ENCODE measurements around the gene HOXC13. TPM values are rescaled to one million over a fixed set of nuclear protein-coding genes. Genes with fewer than 3 reads are reported as not detected.

Gene HOXC13
- total RNA-seq, 4 donors from 2014 or later, result not detected

GRCh38 chr12:53964315-53964713 is 25.7 kb downstream of the HOXC13 start:
- TF ChIP-seq CTCF (IDR thresholded peaks at IDR 0.05) (no peak), POLR2A (IDR thresholded peaks at IDR 0.05) (no peak)
- H3K4me1 ChIP-seq, result peaks cover 0 to 15% (median 4%) of the 10 kb centered on the region in 4 donors
- H3K36me3 ChIP-seq, result no peaks in the 10 kb centered on the region
- peaks cover 0 to 94% of the 10 kb centered on the region in 2 donors for H3K27me3 ChIP-seq
- no peak overlapping the region for H3K27ac ChIP-seq
- no peak overlapping the region for H3K4me3 ChIP-seq
- peaks cover 0 to 4% (median 0%) of the 10 kb centered on the region in 4 donors for H3K9me3 ChIP-seq
- DNase-seq, result no peak

- Histone ChIP-seq H3K27me3 (peaks cover 0 to 92% of the 10 kb centered on the region in 2 donors), H3K9me3 (peaks cover 0 to 4% (median 0%) of the 10 kb centered on the region in 4 donors), H3K36me3 (no peaks in the 10 kb centered on the region), H3K4me1 (peaks cover 0 to 15% (median 4%) of the 10 kb centered on the region in 4 donors), H3K27ac (no peak overlapping the region), H3K4me3 (no peak overlapping the region)
- TF ChIP-seq POLR2A (IDR thresholded peaks at IDR 0.05) (no peak), CTCF (IDR thresholded peaks at IDR 0.05) (no peak)
- no peak for DNase-seq
Observed at GRCh38 chr12:53965281-53966084, 26.9 kb downstream of the HOXC13 start.

GRCh38 chr12:53966085-53966384 is 27.4 kb downstream of the HOXC13 start:
- Histone ChIP-seq H3K4me3 (no peak overlapping the region), H3K9me3 (no peaks in the 10 kb centered on the region), H3K36me3 (no peaks in the 10 kb centered on the region), H3K4me1 (peaks cover 0 to 12% (median 4%) of the 10 kb centered on the region in 4 donors), H3K27ac (no peak overlapping the region), H3K27me3 (peaks cover 0 to 90% of the 10 kb centered on the region in 2 donors)
- DNase-seq, result no peak
- TF ChIP-seq CTCF (IDR thresholded peaks at IDR 0.05) (no peak), POLR2A (IDR thresholded peaks at IDR 0.05) (no peak)

- Histone ChIP-seq H3K36me3 (no peaks in the 10 kb centered on the region), H3K27ac (no peak overlapping the region), H3K4me1 (peaks cover 0 to 7% (median 4%) of the 10 kb centered on the region in 4 donors), H3K27me3 (peaks cover 0 to 86% of the 10 kb centered on the region in 2 donors), H3K4me3 (no peak overlapping the region), H3K9me3 (no peaks in the 10 kb centered on the region)
- TF ChIP-seq POLR2A (IDR thresholded peaks at IDR 0.05), result no peak
- no peak for TF ChIP-seq CTCF (IDR thresholded peaks at IDR 0.05)
- DNase-seq, result no peak
Observed at GRCh38 chr12:53966385-53967133, 27.9 kb downstream of the HOXC13 start.

GRCh38 chr12:53967421-53967925 is 28.8 kb downstream of the HOXC13 start:
- no peaks in the 10 kb centered on the region for H3K36me3 ChIP-seq
- H3K4me3 ChIP-seq, result no peak overlapping the region
- TF ChIP-seq CTCF (IDR thresholded peaks at IDR 0.05) (no peak), POLR2A (IDR thresholded peaks at IDR 0.05) (no peak)
- H3K27ac ChIP-seq, result no peak overlapping the region
- no peaks in the 10 kb centered on the region for H3K9me3 ChIP-seq
- no peak for DNase-seq
- peaks cover 0 to 5% (median 4%) of the 10 kb centered on the region in 4 donors for H3K4me1 ChIP-seq
- H3K27me3 ChIP-seq, result peaks cover 0 to 89% of the 10 kb centered on the region in 2 donors
